ENCODE results near the gene RICTOR.

- TF ChIP-seq POLR2A (IDR thresholded peaks at IDR 0.05; ENCODE audit: low read depth, low read length): no peak
- no peak for TF ChIP-seq POU2F2 (IDR thresholded peaks at IDR 0.05; ENCODE audit: low read depth, low read length)
- 0 out of 2 replicates have a peak, but pooled peaks have one; percentile 33 for TF ChIP-seq POLR2AphosphoS5 (IDR thresholded peaks at IDR 0.05; ENCODE audit: low read depth, low read length)
Observed at GRCh38 chr5:39073767-39074016, 507 bp downstream of the RICTOR start.
